ENCODE results near the gene FUT8.

FUT8 gene

GRCh38 chr14:65560340-65561027 lies 148.0 kb downstream of the FUT8 start:
- DNase-seq, result no peak

DNA sequence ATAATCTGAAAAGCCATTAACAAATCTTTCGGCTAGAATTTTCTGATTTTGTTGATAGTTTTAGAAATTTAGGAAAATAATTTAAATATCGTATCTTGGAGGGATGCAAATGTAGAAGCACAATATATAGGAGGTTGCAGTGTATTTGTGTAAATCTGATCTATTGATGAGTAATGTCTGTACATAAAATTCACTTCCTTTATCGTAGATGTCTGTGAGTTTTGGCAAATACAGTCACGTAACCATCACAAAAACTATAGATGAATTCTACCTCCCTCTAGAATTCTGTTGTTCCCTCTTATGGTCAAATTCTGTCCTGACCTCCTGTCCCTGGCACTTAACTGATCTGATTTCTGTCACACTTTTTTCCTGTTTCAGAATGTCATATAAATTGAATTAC lies 151.8 kb downstream of the FUT8 start:
- DNase-seq, result no peak

GRCh38 chr14:65565948-65566347 lies 153.4 kb downstream of the FUT8 start:
- DNase-seq, result no peak

DNA sequence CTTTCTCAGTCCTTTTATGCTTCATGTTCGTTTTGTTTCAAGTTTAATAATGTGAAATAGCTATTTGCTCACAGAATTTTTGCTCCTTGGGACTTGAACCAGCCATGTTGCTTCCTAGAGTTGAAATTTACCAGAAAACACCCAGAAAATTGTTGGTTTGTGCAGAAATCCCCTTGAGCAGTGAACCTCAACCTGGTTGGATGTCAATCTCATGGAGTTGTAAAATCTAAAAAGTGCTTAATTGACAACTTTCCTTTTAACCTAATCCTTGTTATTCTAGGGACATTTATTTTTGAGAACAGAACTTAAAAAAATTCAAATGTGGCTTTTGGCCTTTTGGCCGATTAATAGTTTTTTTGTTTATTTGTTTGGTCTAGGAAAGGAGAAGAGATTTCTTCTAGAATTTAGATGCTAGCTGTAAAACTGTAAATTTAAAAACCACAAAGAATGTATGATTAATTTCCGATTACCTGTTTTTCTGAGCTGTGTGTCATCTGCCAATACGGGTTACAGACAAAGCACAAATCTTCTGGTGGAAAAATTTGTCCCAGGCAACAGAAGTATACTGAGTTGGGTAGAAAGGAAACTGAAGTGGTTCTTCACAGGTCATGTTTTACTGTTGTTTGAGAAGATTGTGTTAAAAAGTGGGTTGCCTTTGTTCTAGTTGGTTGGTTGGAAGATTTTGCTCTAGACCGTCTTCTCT lies 154.4 kb downstream of the FUT8 start:
- DNase-seq, result no peak

GRCh38 chr14:65574611-65575010 lies 162.1 kb downstream of the FUT8 start:
- DNase-seq, result no peak

DNA sequence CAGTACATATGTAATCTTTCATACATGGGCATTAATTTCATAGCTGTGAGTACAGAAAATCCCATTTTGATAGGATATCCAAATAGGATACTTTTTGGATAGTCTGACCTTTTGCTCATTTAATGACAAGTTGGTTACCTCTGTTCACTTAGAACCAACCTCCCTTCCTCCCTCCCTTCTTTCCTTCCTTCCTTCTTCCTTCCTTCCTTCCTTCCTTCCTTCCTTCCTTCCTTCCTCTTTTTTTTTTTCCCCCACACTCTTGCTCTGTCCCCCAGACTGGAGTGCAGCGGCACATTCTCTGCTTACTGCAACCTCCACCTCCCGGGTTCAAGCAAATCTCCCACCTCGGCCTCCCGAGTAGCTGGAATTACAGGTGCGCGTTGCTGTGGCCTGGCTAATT lies 162.9 kb downstream of the FUT8 start:
- no peak for DNase-seq

GRCh38 chr14:65580973-65581372 lies 168.4 kb downstream of the FUT8 start:
- DNase-seq, result no peak

DNA sequence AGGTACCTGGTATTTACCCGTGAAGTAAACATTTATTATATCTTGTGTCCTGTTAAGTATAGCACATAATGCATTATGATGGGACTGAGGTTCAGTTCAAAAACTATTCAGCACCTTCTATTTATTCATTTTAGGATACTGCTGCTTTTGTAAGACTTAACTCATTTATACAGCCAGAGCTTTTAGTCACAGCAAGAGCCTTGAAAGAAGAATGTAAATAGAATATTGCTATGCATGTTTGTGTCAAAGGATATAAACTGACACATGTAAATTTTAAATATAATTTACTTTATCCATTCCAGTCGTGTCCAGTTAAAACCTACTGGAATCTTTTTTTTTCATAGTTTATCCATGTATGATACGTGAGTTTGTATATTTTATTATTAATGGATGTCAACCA lies 168.8 kb downstream of the FUT8 start:
- no peak for DNase-seq

DNA sequence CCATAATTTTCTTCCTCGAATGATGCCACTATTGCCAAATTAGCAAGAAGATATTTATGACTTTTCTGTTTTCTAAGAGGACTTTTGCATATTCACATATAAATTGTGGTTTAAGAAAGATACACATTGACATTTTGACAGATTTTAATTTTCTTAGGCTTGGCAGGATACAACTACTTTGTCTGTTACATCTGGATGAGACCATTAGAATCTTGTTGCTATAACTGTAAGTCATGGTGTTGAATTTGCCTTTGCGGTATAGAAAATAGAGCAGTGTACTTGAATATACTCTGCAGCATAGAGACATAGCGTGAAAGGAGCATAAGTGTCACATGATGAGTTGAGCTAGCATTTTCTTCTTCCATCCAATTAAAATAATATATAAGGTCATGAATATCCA lies 169.3 kb downstream of the FUT8 start:
- no peak for DNase-seq

DNA sequence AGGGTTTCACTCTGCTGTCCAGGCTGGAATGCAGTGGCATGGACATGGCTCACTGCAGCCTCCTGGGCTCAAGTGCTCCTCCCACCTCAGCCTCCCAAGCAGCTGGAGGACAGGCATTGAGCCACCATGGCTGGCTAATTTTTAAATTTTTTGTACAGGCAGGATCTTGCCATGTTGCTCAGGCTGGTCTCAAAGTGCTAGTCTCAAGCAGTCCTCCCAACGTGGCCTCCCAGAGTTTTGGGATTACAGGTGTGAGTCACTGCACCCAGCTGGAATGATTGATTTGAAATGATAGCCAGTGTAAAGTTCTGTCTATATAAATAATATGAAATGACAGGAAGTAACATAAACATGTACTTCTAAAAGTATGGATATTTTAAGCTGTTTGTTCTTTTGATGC lies 172.7 kb downstream of the FUT8 start:
- no peak for DNase-seq

- DNase-seq, result no peak
Observed at GRCh38 chr14:65588426-65589140, 176.1 kb downstream of the FUT8 start.

DNA sequence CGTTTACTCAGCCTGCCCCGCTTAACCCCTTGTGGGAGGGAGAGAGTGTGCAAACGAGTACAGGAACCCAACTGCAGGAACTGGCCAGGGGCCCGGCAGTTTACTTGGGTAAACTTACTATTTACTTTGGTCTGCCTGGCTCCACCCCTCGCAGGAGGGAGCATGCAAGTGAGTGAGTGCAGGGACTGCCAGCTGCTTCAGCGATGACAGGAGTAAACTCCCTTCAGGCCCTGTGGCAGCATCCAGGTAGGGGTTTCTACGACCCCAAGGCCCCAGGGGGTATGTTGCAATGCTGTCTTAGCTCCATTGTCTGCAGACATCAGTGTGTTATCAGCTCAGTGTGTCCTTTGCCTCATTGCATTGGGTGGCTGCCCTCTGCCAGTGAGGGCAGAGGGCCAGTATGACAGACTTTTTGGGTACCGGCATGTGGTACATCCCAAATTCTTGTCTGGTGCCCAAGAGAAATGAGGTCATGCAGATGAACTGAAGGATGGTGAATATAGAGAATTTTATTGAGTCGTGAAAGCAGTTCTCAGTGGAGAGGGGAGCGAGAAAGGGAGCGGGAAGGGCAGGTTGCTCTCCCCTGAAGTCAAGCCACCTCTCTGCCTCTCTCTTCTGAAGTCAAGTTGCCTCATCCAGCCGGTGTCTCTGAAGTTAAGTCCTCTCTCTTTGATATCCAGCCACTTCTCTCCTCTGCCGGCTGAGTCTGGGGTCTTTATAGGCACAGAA lies 181.8 kb downstream of the FUT8 start:
- DNase-seq, result no peak

DNA sequence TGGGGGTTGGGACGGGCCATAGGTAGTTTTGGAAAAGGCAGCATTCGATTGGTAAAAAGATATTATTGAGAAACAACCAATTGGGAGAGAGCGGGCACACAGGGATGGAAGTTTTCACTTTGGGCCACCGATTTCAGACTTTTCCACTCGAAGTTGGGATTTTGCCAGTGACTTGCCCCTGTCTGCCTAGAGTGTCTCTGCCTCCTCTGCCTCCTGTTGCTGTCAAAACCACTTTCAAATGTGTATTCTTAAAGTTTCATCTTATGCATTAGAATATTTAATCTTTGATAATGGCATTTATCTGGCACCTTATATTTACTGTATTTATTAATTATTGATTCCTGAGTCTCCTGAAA lies 182.3 kb downstream of the FUT8 start:
- DNase-seq, result no peak

GRCh38 chr14:65599375-65599774 lies 186.8 kb downstream of the FUT8 start:
- DNase-seq, result no peak

- no peak for DNase-seq
Observed at GRCh38 chr14:65600742-65601141, 188.2 kb downstream of the FUT8 start.

- DNase-seq, result no peak
Observed at GRCh38 chr14:65604535-65604934, 192.0 kb downstream of the FUT8 start.

DNA sequence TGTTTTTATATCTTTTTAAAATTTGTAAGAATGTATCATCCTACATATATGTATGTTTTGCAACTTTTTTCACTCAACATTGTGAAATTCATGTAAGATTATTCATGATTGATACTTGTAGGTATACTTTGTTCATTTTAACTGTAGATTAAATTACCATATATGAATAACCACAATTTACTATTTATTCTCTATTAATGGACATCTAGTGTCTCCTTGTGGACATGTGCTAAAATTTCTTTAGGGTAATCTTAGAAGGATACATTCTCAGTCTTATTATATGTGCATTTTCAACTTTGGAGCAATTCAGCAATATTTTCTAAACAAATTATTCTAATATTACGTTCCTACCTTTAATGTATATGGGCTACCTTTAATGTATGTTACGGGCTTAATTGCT lies 192.4 kb downstream of the FUT8 start:
- DNase-seq, result no peak

GRCh38 chr14:65606460-65606859 lies 193.9 kb downstream of the FUT8 start:
- DNase-seq, result no peak

DNA sequence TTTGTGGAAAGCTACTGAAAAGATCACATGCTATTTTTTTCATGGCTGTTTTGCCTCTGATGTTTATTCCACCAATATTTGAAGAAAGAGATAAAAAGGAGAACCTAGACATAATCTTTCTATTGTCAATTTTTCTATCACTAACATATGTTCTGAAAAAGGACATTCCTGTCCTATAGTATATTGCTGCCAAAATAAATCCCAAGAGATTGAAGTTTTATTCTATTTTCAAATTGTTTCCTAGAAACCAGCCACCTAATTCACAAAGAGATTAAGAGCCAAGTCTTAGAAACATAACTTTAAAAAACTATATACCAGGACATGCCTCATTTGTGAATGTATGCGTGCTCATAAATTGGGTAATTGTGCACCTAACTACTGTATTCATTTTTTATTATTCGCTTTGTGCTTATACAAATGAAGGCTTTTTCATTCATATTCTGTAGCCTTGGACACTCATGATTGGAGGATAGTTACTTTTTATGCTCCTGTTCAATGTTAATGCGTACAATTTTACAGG lies 200.7 kb downstream of the FUT8 start:
- no peak for DNase-seq

GRCh38 chr14:65618996-65619395 lies 206.5 kb downstream of the FUT8 start:
- DNase-seq, result no peak

DNA sequence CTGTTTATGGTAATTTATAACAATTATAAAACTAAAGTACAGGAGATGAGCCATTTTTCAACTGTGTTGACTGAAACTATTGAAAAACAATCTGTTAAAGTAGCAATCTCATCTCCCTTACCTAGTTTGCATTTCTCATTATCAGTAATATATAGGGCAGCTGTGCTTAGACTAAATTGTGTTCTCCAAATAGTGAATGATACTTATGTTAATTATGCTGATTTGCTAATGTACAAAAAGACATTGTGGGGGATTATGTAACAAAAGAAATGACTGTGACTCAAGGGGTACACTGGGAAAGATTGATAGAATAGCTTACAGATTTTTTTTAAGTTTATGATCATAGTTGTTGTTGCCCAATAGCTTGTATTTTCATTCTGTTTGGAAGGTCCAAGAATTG lies 207.7 kb downstream of the FUT8 start:
- DNase-seq, result no peak

DNA sequence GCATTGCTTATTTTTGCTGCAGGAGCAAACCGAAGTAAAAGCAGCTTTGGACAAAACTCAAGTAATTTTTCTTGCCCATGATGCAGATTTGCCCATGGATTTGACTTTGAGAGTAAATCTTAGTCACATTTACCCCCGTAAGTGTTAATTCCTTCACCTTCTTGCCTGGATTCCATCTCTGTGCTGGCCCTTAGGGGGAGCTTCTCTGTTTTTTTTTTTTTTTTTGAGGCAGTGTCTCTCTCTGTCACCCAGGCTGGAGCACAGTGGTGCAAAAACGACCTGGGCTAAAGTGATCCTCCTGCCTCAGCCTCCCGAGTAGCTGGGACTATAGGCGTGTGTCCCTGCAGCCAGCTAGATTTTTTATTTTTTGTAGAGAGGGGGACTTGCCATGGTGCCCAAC lies 210.2 kb downstream of the FUT8 start:
- DNase-seq, result no peak

GRCh38 chr14:65623759-65624158 lies 211.2 kb downstream of the FUT8 start:
- DNase-seq, result no peak

Data from stimulated activated CD4-positive, alpha-beta T cell treated with anti-CD3 and anti-CD28 coated beads, Interleukin-2, amount 100 ng/mL, for 48 hours (primary cell).